HT-29 (cell line): ENCODE results near the gene TAF3. TPM values are rescaled to one million over a fixed set of nuclear protein-coding genes. Genes with fewer than 3 reads are reported as not detected.
A peak's percentile ranks its signal among the peaks of the same experiment; 100 is the strongest.

Source experiments
- DNase-seq: peaks from one replicate; pipeline ENCODE4 v3.0.0-alpha.2; 2015; ENCODE audit warnings: low spot score
- total RNA-seq: library from RNA; depleted of rRNA; stranded (reverse); fragments of >200 nt; shearing (Covaris generic); gene quantifications from 2 replicates; pipeline ENCODE4 v1.2.3, GENCODE V29; 2014

Gene TAF3
- total RNA-seq, 1 experiment from 2014 or later = 2.3 TPM

- no peak for DNase-seq
These were observed 58.3 kb downstream of the TAF3 start for GRCh38 chr10:7876541-7877127.

GRCh38 chr10:7881119-7881518, 62.8 kb downstream of the TAF3 start:
- DNase-seq = no peak

- DNase-seq = no peak
These were observed 67.8 kb downstream of the TAF3 start for GRCh38 chr10:7886056-7886455.

- no peak for DNase-seq
These were observed 69.0 kb downstream of the TAF3 start for GRCh38 chr10:7887174-7887816.

GRCh38 chr10:7889947-7890542, 71.7 kb downstream of the TAF3 start:
- DNase-seq = no peak

GRCh38 chr10:7890781-7891180, 72.5 kb downstream of the TAF3 start:
- DNase-seq = no peak

- DNase-seq = no peak
These were observed 73.3 kb downstream of the TAF3 start for GRCh38 chr10:7891634-7892033.

- DNase-seq = no peak
These were observed 73.8 kb downstream of the TAF3 start for GRCh38 chr10:7892146-7892545.

- DNase-seq = no peak
These were observed 77.4 kb downstream of the TAF3 start for GRCh38 chr10:7895699-7896090.

- no peak for DNase-seq
These were observed 78.0 kb downstream of the TAF3 start for GRCh38 chr10:7896297-7896696.

GRCh38 chr10:7901256-7901655, 83.0 kb downstream of the TAF3 start:
- DNase-seq = no peak

GRCh38 chr10:7902413-7902812, 84.1 kb downstream of the TAF3 start:
- DNase-seq = no peak

GRCh38 chr10:7903851-7904250, 85.5 kb downstream of the TAF3 start:
- no peak for DNase-seq

- DNase-seq = no peak
These were observed 87.8 kb downstream of the TAF3 start for GRCh38 chr10:7906128-7906527.

- DNase-seq = peak; percentile 19
These were observed 90.4 kb downstream of the TAF3 start for GRCh38 chr10:7908541-7909210.

GRCh38 chr10:7913126-7913872, 95.0 kb downstream of the TAF3 start:
- no peak for DNase-seq

- peak; percentile 24 for DNase-seq
These were observed 97.7 kb downstream of the TAF3 start for GRCh38 chr10:7915923-7916536.

GRCh38 chr10:7917736-7918135, 99.4 kb downstream of the TAF3 start:
- no peak for DNase-seq

- no peak for DNase-seq
These were observed 104.4 kb downstream of the TAF3 start for GRCh38 chr10:7922707-7923106.

- no peak for DNase-seq
These were observed 110.2 kb downstream of the TAF3 start for GRCh38 chr10:7928536-7928935.

GRCh38 chr10:7932301-7933036, 114.2 kb downstream of the TAF3 start:
- DNase-seq = no peak
